Endothelial cell (in vitro differentiated cells): ENCODE results near the gene ACTN2. TPM values are rescaled to one million over a fixed set of nuclear protein-coding genes. Genes with fewer than 3 reads are reported as not detected.

Experiments used
- DNase-seq: peaks from one replicate; pipeline ENCODE4 v3.0.0; 2021; ENCODE audit warnings: low spot score
- H3K27ac Mint-ChIP-seq: one replicate; pipeline ENCODE4 v1.8.0; 2021; ENCODE audit warnings: mixed read lengths, inconsistent platforms; ENCODE audit not compliant: unreplicated experiment
- H3K27me3 Mint-ChIP-seq: one replicate; pipeline ENCODE4 v1.8.0; 2021; ENCODE audit warnings: mild to moderate bottlenecking, moderate library complexity, mixed read lengths, inconsistent platforms; ENCODE audit not compliant: unreplicated experiment
- H3K36me3 Mint-ChIP-seq: one replicate; pipeline ENCODE4 v1.8.0; 2021; ENCODE audit warnings: mild to moderate bottlenecking, low read depth, mixed read lengths, inconsistent platforms; ENCODE audit not compliant: unreplicated experiment
- H3K4me1 Mint-ChIP-seq: one replicate; pipeline ENCODE4 v1.8.0; 2021; ENCODE audit warnings: mild to moderate bottlenecking, mixed read lengths, inconsistent platforms; ENCODE audit not compliant: unreplicated experiment
- H3K4me3 Mint-ChIP-seq: one replicate; pipeline ENCODE4 v1.8.0; 2021; ENCODE audit warnings: mild to moderate bottlenecking, mixed read lengths, inconsistent platforms; ENCODE audit not compliant: unreplicated experiment
- H3K9me3 Mint-ChIP-seq: one replicate; pipeline ENCODE4 v1.8.0; 2021; ENCODE audit warnings: mixed read lengths, inconsistent platforms; ENCODE audit not compliant: unreplicated experiment
- CTCF ChIP-seq: fragments of 200-600 bp; sonication (generic); IDR thresholded peaks from one replicate; pipeline ENCODE4 v1.5.0; 2021; ENCODE audit warnings: antibody characterized with exemption; ENCODE audit not compliant: unreplicated experiment
- total RNA-seq: library from RNA; stranded (reverse); fragmentation: NEBNext Ultra II Directional; extraction: Animal tissue kit (Norgen Biotek cat#: 25700); gene quantifications from one replicate; pipeline ENCODE4 v1.2.1, GENCODE V29; 2021; ENCODE audit not compliant: unreplicated experiment

ACTN2 gene
- total RNA-seq, 1 donor from 2014 or later = 0.21 TPM

- TF ChIP-seq CTCF = no peak
- Mint-ChIP-seq H3K4me3 (no peak overlapping the region), H3K27me3 (peaks cover 2% of the 10 kb centered on the region), H3K27ac (no peak overlapping the region), H3K4me1 (no peaks in the 10 kb centered on the region), H3K36me3 (no peaks in the 10 kb centered on the region), H3K9me3 (no peaks in the 10 kb centered on the region)
- no peak for DNase-seq
Measured at GRCh38 chr1:236720611-236721010, 34.3 kb downstream of the ACTN2 start.

GRCh38 chr1:236724049-236724448 lies 37.8 kb downstream of the ACTN2 start:
- Mint-ChIP-seq H3K4me1 (no peaks in the 10 kb centered on the region), H3K27ac (no peak overlapping the region), H3K4me3 (no peak overlapping the region), H3K36me3 (no peaks in the 10 kb centered on the region), H3K27me3 (peaks cover 2% of the 10 kb centered on the region), H3K9me3 (no peaks in the 10 kb centered on the region)
- DNase-seq = no peak
- no peak for TF ChIP-seq CTCF

GRCh38 chr1:236724506-236724905 lies 38.2 kb downstream of the ACTN2 start:
- Mint-ChIP-seq H3K4me3 (no peak overlapping the region), H3K27ac (no peak overlapping the region), H3K36me3 (no peaks in the 10 kb centered on the region)

GRCh38 chr1:236725668-236726067 lies 39.4 kb downstream of the ACTN2 start:
- H3K36me3 Mint-ChIP-seq = no peaks in the 10 kb centered on the region
- no peaks in the 10 kb centered on the region for H3K9me3 Mint-ChIP-seq
- no peak overlapping the region for H3K27ac Mint-ChIP-seq
- no peak overlapping the region for H3K4me3 Mint-ChIP-seq
- DNase-seq = no peak
- H3K27me3 Mint-ChIP-seq = peaks cover 2% of the 10 kb centered on the region
- H3K4me1 Mint-ChIP-seq = no peaks in the 10 kb centered on the region
- no peak for TF ChIP-seq CTCF

More at GRCh38 chr1:236724506-236724905, 38.2 kb downstream of the ACTN2 start:
- no peaks in the 10 kb centered on the region for H3K4me1 Mint-ChIP-seq
- no peaks in the 10 kb centered on the region for H3K9me3 Mint-ChIP-seq
- no peak for TF ChIP-seq CTCF
- peaks cover 2% of the 10 kb centered on the region for H3K27me3 Mint-ChIP-seq
- no peak for DNase-seq

- H3K36me3 Mint-ChIP-seq = no peaks in the 10 kb centered on the region
- no peak for TF ChIP-seq CTCF
- H3K4me3 Mint-ChIP-seq = no peak overlapping the region
- no peaks in the 10 kb centered on the region for H3K9me3 Mint-ChIP-seq
- H3K27ac Mint-ChIP-seq = no peak overlapping the region
- no peak for DNase-seq
- no peaks in the 10 kb centered on the region for H3K4me1 Mint-ChIP-seq
- peaks cover 2% of the 10 kb centered on the region for H3K27me3 Mint-ChIP-seq
Measured at GRCh38 chr1:236727521-236727920, 41.2 kb downstream of the ACTN2 start.
